Suprapubic skin (tissue), 3 donors: ENCODE measurements around the gene ATXN2.

Experiments
- CTCF ChIP-seq, 2 donors: fragments of 200-600 bp in 1 of 2; fragments of 450-650 bp in 1 of 2; sonication (generic) in 1 of 2; IDR thresholded peaks; one replicate each; pipeline ENCODE4 v1.5.1; 2016 to 2019; ENCODE audit warnings: antibody characterized with exemption in 2 of 2, mild to moderate bottlenecking in 1 of 2, moderate library complexity in 1 of 2
- EP300 ChIP-seq: sonication (generic); formaldehyde crosslinking; IDR thresholded peaks from one replicate; pipeline ENCODE4 v1.6.1; 2017; ENCODE audit warnings: antibody characterized with exemption
- POLR2A ChIP-seq, 2 donors: fragments of 450-650 bp; IDR thresholded peaks; one replicate each; pipeline ENCODE4 v1.6.1; 2017; ENCODE audit warnings: antibody characterized with exemption in 2 of 2, mild to moderate bottlenecking in 2 of 2, moderate library complexity in 2 of 2

GRCh38 chr12:111439657-111440151 lies 159.4 kb downstream of the ATXN2 start:
- TF ChIP-seq CTCF (IDR thresholded peaks at IDR 0.05) (no peak), POLR2A (IDR thresholded peaks at IDR 0.05) (no peak), EP300 (no peak)
